H1 (cell line): ENCODE results near the gene CDKN1A. TPM values are rescaled to one million over a fixed set of nuclear protein-coding genes. Genes with fewer than 3 reads are reported as not detected.

Source experiments
- E2F6 ChIP-seq: IDR thresholded peaks from 2 replicates; pipeline ENCODE4 v1.6.1; 2012; ENCODE audit warnings: inconsistent platforms
- PHF8 ChIP-seq: fragments of 200-600 bp; sonication (generic); conservative IDR thresholded peaks from 2 replicates; pipeline ENCODE4 v1.7.1; 2012; ENCODE audit warnings: low read depth, mild to moderate bottlenecking, inconsistent platforms, low read length, moderate library complexity
- SP4 ChIP-seq: IDR thresholded peaks from 2 replicates; pipeline ENCODE4 v1.6.1; 2012; ENCODE audit warnings: low read length, inconsistent platforms
- polyA plus RNA-seq, 7 experiments: library from polyadenylated mRNA; depleted of rRNA in 3 of 7; stranded (reverse) in 5 of 7; unstranded in 2 of 7; fragments of >200 nt in 5 of 7; fragments of 200-250 nt in 2 of 7; gene quantifications; 1 replicate in 5 of 7; 2 replicates in 1 of 7; 4 replicates in 1 of 7; pipeline versions ENCODE4 v1.2.1 to v1.2.3, GENCODE V29; 2011 to 2013; ENCODE audit warnings: missing spikeins in 2 of 7, mixed read lengths in 2 of 7
- total RNA-seq: library from RNA; stranded (reverse); fragmentation: NEBNext Ultra II Directional; extraction: Animal tissue kit (Norgen Biotek cat#: 25700); gene quantifications from 2 replicates; pipeline ENCODE4 v1.2.1, GENCODE V29; 2021
- TF ChIP-seq, protein P1 (sequence below): IDR thresholded peaks from 2 replicates; pipeline ENCODE4 v1.6.1; 2011; ENCODE audit warnings: low read depth, mild to moderate bottlenecking, low read length; ENCODE audit not compliant: insufficient read depth

Gene CDKN1A
- total and polyA plus RNA-seq, 2 of the 8 experiments (the other 6 are each of a cell fraction or from before 2014, with no cell fraction given), result 15.2 to 36.0 TPM

DNA sequence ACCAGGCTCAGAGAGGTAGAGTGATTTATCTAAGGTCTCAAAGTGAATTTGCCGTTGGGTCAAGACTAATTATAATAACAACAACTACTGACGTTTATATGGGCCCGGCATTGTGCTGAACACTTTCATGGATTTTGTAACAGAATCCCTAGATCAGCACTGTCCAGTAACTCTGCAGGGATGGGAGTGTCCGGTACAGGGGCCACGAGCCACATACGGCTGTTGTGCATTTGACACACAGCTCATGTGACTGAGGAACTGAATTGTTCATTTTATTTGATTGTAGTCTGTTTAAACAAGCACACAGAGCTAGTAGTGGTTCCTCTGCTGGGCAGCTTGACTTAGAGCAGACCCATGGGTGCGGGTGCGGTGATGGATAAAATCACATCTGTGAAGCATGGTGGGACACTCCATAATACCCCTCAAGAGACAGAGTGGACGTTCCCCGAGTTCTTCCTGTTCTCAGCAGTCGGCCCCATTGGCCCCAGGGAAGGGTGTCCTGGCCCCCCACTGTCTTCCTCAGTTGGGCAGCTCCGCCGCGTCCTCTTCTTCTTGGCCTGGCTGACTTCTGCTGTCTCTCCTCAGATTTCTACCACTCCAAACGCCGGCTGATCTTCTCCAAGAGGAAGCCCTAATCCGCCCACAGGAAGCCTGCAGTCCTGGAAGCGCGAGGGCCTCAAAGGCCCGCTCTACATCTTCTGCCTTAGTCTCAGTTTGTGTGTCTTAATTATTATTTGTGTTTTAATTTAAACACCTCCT lies 6.8 kb downstream of the CDKN1A start (continued):
- TF ChIP-seq PHF8 (no peak), SP4 (no peak), E2F6 (no peak)
- TF ChIP-seq, protein P1, sequence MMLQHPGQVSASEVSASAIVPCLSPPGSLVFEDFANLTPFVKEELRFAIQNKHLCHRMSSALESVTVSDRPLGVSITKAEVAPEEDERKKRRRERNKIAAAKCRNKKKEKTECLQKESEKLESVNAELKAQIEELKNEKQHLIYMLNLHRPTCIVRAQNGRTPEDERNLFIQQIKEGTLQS, result no peak
